ENCODE results near the gene LONRF2. TPM values are rescaled to one million over a fixed set of nuclear protein-coding genes. Genes with fewer than 3 reads are reported as not detected.

LONRF2 gene
- total and polyA plus RNA-seq, 2 donors (not counting 1 experiment from before 2014, with no cell fraction given): under 0.01 to 0.01 TPM

DNA sequence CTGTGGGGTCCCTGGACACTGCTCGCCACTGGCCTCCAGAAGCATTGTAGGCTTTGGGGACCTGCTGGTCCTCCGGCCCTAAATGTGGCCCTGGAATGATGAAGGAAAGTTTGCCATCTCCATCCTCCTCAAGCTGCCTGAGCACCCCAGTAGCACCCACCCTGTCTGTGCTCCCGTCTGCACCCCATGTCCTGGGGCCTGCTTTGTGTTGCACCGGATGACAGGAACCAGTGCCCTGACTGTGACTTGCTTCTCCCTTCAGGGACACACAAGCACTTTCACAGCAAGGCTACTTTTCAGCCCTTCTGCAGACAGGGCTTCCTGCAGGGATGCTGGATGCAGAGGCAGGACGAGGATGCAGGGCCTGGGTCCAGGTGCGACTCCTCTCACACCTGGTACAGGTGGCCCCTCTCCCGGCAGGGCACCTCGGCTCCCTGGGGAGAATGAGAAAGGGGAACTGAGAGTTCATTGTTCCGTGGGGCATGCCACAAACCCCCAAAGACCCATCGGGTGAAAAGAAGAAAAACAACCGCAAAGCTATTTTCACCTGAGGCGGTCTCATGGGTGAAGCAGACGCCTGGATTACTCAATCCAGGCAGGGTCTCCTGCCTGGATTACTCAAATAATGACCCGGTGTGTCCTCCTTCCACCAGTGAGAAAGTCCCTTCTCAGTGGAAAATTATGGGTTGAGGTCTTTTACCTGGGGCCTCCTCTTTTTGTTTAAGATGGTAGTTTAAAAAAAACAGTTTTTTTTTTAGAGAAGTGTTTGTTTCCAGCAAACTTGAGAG is 74.9 kb downstream of the LONRF2 start:
- H3K9me3 ChIP-seq (ENCODE audit: control insufficient read depth, insufficient read depth, low read depth, low read length): no peaks in the 10 kb centered on the region
- no peaks in the 10 kb centered on the region for H3K79me2 ChIP-seq (ENCODE audit: control insufficient read depth, insufficient read depth, low read length)
- H3K9ac ChIP-seq (ENCODE audit: insufficient read depth, low read length): no peak overlapping the region
- TF ChIP-seq EZH2 (IDR thresholded peaks at IDR 0.05; ENCODE audit: low read length, missing control alignments): no peak
- TF ChIP-seq, protein P1, sequence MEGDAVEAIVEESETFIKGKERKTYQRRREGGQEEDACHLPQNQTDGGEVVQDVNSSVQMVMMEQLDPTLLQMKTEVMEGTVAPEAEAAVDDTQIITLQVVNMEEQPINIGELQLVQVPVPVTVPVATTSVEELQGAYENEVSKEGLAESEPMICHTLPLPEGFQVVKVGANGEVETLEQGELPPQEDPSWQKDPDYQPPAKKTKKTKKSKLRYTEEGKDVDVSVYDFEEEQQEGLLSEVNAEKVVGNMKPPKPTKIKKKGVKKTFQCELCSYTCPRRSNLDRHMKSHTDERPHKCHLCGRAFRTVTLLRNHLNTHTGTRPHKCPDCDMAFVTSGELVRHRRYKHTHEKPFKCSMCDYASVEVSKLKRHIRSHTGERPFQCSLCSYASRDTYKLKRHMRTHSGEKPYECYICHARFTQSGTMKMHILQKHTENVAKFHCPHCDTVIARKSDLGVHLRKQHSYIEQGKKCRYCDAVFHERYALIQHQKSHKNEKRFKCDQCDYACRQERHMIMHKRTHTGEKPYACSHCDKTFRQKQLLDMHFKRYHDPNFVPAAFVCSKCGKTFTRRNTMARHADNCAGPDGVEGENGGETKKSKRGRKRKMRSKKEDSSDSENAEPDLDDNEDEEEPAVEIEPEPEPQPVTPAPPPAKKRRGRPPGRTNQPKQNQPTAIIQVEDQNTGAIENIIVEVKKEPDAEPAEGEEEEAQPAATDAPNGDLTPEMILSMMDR (conservative IDR thresholded peaks at IDR 0.05 in 1 of 2, IDR thresholded peaks at IDR 0.05 in 1 of 2; ENCODE audit: low read depth in 1 of 2, low read length in 2 of 2): no peak
- no peaks in the 10 kb centered on the region for H3K4me1 ChIP-seq (ENCODE audit: control insufficient read depth, extremely low read depth, insufficient read depth, low read length)
- DNase-seq (ENCODE audit: low read depth in 2 of 2): no peak
- H3K4me2 ChIP-seq (ENCODE audit: extremely low read depth, insufficient read depth, low read length): no peak overlapping the region
- no peak overlapping the region for H3K27ac ChIP-seq (ENCODE audit: insufficient read depth, low read length)
- no peaks in the 10 kb centered on the region for H3K27me3 ChIP-seq (ENCODE audit: control insufficient read depth, insufficient read depth, low read length)
- H3K36me3 ChIP-seq (ENCODE audit: control insufficient read depth, insufficient read depth, low read length): no peaks in the 10 kb centered on the region
- no peak overlapping the region for H3K4me3 ChIP-seq (replicated peaks in 1 of 4; ENCODE audit: control extremely low read depth in 1 of 4, insufficient read depth in 1 of 4, low read depth in 3 of 4, low read length in 4 of 4)
- H2AFZ ChIP-seq (ENCODE audit: low read length): no peak overlapping the region
- H4K20me1 ChIP-seq (ENCODE audit: control insufficient read depth, extremely low read depth, insufficient read depth, low read length): no peaks in the 10 kb centered on the region

DNA sequence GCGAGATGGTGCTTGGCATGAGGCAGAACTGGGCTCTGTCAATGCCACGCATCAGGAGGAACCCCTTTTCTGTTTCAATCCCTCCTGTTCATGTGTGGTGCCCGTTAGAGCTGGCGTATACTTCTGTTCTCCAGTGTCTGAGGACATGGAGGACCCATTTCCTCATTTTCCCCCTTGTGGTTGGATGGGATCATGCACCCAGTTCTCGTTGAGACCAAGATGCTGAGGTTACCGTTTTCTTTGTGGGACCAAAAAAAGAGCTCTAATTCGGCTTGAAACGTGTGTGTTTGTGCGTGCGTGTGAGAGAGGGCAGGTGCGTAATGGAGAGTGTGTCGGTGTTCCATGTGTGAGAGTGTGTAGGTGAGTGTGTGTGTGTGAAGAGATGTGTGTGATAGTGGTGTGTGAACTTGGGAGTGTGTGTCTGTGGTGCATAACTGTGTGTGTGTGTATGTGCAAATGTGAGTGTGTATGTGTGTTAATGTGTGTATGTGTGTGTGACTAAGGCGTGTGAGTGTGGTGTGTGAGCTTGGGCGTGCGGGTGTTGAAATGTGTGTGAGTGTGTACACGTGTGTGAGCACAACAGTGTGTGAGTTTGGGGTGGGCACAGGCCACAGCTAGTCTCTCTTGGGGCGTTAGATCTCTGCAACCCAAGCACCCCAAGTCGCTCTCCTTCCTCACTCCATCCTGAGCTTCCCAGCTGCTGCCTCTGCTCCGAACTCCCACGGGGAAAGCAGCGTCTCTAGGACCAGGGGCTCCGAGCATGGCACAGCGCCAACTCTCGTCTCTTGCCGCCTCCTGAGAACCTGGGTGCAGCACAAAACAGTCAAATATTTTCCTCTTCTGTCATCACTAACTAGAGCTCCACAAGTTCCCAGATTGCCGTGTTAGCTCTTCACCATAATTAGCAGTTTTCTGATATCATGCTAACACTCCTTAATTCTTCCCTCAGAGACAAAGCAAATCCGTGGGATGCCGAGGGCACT is 75.8 kb downstream of the LONRF2 start:
- Histone ChIP-seq H3K79me2 (ENCODE audit: control insufficient read depth, insufficient read depth, low read length) (no peaks in the 10 kb centered on the region), H4K20me1 (ENCODE audit: control insufficient read depth, extremely low read depth, insufficient read depth, low read length) (no peaks in the 10 kb centered on the region), H3K4me2 (ENCODE audit: extremely low read depth, insufficient read depth, low read length) (no peak overlapping the region), H3K36me3 (ENCODE audit: control insufficient read depth, insufficient read depth, low read length) (no peaks in the 10 kb centered on the region), H2AFZ (ENCODE audit: low read length) (no peak overlapping the region), H3K9ac (ENCODE audit: insufficient read depth, low read length) (no peak overlapping the region), H3K4me1 (ENCODE audit: control insufficient read depth, extremely low read depth, insufficient read depth, low read length) (no peaks in the 10 kb centered on the region), H3K4me3 (replicated peaks in 1 of 4; ENCODE audit: control extremely low read depth in 1 of 4, insufficient read depth in 1 of 4, low read depth in 3 of 4, low read length in 4 of 4) (no peak overlapping the region), H3K27ac (ENCODE audit: insufficient read depth, low read length) (no peak overlapping the region), H3K27me3 (ENCODE audit: control insufficient read depth, insufficient read depth, low read length) (peaks cover 3% of the 10 kb centered on the region), H3K9me3 (ENCODE audit: control insufficient read depth, insufficient read depth, low read depth, low read length) (no peaks in the 10 kb centered on the region)
- DNase-seq (ENCODE audit: low read depth in 2 of 2): no peak
- no peak for TF ChIP-seq EZH2 (IDR thresholded peaks at IDR 0.05; ENCODE audit: low read length, missing control alignments)
- TF ChIP-seq, protein P1 (conservative IDR thresholded peaks at IDR 0.05 in 1 of 2, IDR thresholded peaks at IDR 0.05 in 1 of 2; ENCODE audit: low read depth in 1 of 2, low read length in 2 of 2): peak; percentile 43 to 46

GRCh38 chr2:100245681-100246080 is 76.6 kb downstream of the LONRF2 start:
- H2AFZ ChIP-seq (ENCODE audit: low read length): no peak overlapping the region
- no peak overlapping the region for H3K4me2 ChIP-seq (ENCODE audit: extremely low read depth, insufficient read depth, low read length)
- no peak for DNase-seq (ENCODE audit: low read depth in 2 of 2)
- H3K27me3 ChIP-seq (ENCODE audit: control insufficient read depth, insufficient read depth, low read length): peaks cover 3% of the 10 kb centered on the region
- H3K9ac ChIP-seq (ENCODE audit: insufficient read depth, low read length): no peak overlapping the region
- H3K9me3 ChIP-seq (ENCODE audit: control insufficient read depth, insufficient read depth, low read depth, low read length): no peaks in the 10 kb centered on the region
- no peak overlapping the region for H3K27ac ChIP-seq (ENCODE audit: insufficient read depth, low read length)
- H3K36me3 ChIP-seq (ENCODE audit: control insufficient read depth, insufficient read depth, low read length): no peaks in the 10 kb centered on the region
- no peaks in the 10 kb centered on the region for H3K4me1 ChIP-seq (ENCODE audit: control insufficient read depth, extremely low read depth, insufficient read depth, low read length)
- no peak overlapping the region for H3K4me3 ChIP-seq (replicated peaks in 1 of 4; ENCODE audit: control extremely low read depth in 1 of 4, insufficient read depth in 1 of 4, low read depth in 3 of 4, low read length in 4 of 4)
- no peaks in the 10 kb centered on the region for H3K79me2 ChIP-seq (ENCODE audit: control insufficient read depth, insufficient read depth, low read length)
- TF ChIP-seq, protein P1 (conservative IDR thresholded peaks at IDR 0.05 in 1 of 2, IDR thresholded peaks at IDR 0.05 in 1 of 2; ENCODE audit: low read depth in 1 of 2, low read length in 2 of 2): no peak
- TF ChIP-seq EZH2 (IDR thresholded peaks at IDR 0.05; ENCODE audit: low read length, missing control alignments): no peak
- H4K20me1 ChIP-seq (ENCODE audit: control insufficient read depth, extremely low read depth, insufficient read depth, low read length): no peaks in the 10 kb centered on the region

Data from fibroblast of lung (primary cell).